NCI-H2171 (cell line): ENCODE results near the gene KDM7A.
"Not testable (repeated sequence)": the region's sequence is repeated elsewhere in the genome, so short reads cannot be mapped to it uniquely, and the experiment has no call there.

ENCODE experiments used
- DNase-seq: peaks from one replicate; lab custom pipeline; 2025; lab: John Stamatoyannopoulos, UW

The KDM7A gene

GRCh38 chr7:140176811-140177702 is at the start of gene KDM7A:
TSS of gene KDM7A (minus strand) at chr7:140176983. CDS start at chr7:140176937, 46 bp downstream.
- DNase-seq, result peak; percentile 90

GRCh38 chr7:140225562-140226249 is 48.9 kb upstream of the KDM7A start:
- no peak for DNase-seq

GRCh38 chr7:140223515-140224221 is 46.9 kb upstream of the KDM7A start:
- DNase-seq, result no peak

GRCh38 chr7:140222814-140223213 is 46.0 kb upstream of the KDM7A start:
- no peak for DNase-seq

- no peak for DNase-seq
Measured at GRCh38 chr7:140219672-140220524, 43.1 kb upstream of the KDM7A start.

- DNase-seq, result no peak
Measured at GRCh38 chr7:140218656-140219055, 41.9 kb upstream of the KDM7A start.

- no peak for DNase-seq
Measured at GRCh38 chr7:140217750-140218501, 41.1 kb upstream of the KDM7A start.

GRCh38 chr7:140215281-140215680 is 38.5 kb upstream of the KDM7A start:
- DNase-seq, result no peak

- DNase-seq, result no peak
Measured at GRCh38 chr7:140214075-140214684, 37.4 kb upstream of the KDM7A start.

GRCh38 chr7:140213684-140214074 is 36.9 kb upstream of the KDM7A start:
- no peak for DNase-seq

GRCh38 chr7:140212100-140212881 is 35.5 kb upstream of the KDM7A start:
- DNase-seq, result no peak

- DNase-seq, result no peak
Measured at GRCh38 chr7:140211698-140212097, 34.9 kb upstream of the KDM7A start.

GRCh38 chr7:140209866-140210609 is 33.3 kb upstream of the KDM7A start:
- DNase-seq, result peak; percentile 14

GRCh38 chr7:140206616-140207389 is 30.0 kb upstream of the KDM7A start:
- DNase-seq, result no peak

GRCh38 chr7:140205600-140205999 is 28.8 kb upstream of the KDM7A start:
- DNase-seq, result no peak

GRCh38 chr7:140203556-140203955 is 26.8 kb upstream of the KDM7A start:
- no peak for DNase-seq

- DNase-seq, result not testable (repeated sequence)
Measured at GRCh38 chr7:140202942-140203341, 26.2 kb upstream of the KDM7A start.

- DNase-seq, result no peak
Measured at GRCh38 chr7:140201393-140201792, 24.6 kb upstream of the KDM7A start.
